GM21825 (cell line): ENCODE data around the gene SLC9A9.
A peak's percentile ranks its signal among the peaks of the same experiment; 100 is the strongest.
"Not testable (repeated sequence)": the region's sequence is repeated elsewhere in the genome, so short reads cannot be mapped to it uniquely, and the experiment has no call there.

ENCODE experiments used
- ATAC-seq: cut with Tn5 transposase; IDR thresholded peaks from one replicate; pipeline ENCODE4 v1.9.1; 2021; ENCODE audit warnings: mild to moderate bottlenecking, moderate library complexity; ENCODE audit not compliant: unreplicated experiment

The SLC9A9 gene

GRCh38 chr3:143847787-143848631 is at the start of gene SLC9A9:
TSS of gene SLC9A9 (minus strand) at chr3:143848468. CDS start at chr3:143848322, 146 bp downstream.
- peak; percentile 88 for ATAC-seq

- ATAC-seq: no peak
Measured at GRCh38 chr3:143897576-143898295, 49.5 kb upstream of the SLC9A9 start.

GRCh38 chr3:143896486-143896885 is 48.2 kb upstream of the SLC9A9 start:
- ATAC-seq: no peak

GRCh38 chr3:143895805-143896204 is 47.5 kb upstream of the SLC9A9 start:
- no peak for ATAC-seq

- no peak for ATAC-seq
Measured at GRCh38 chr3:143888846-143889245, 40.6 kb upstream of the SLC9A9 start.

GRCh38 chr3:143888166-143888565 is 39.9 kb upstream of the SLC9A9 start:
- no peak for ATAC-seq

GRCh38 chr3:143885780-143886427 is 37.6 kb upstream of the SLC9A9 start:
- ATAC-seq: peak; percentile 84

GRCh38 chr3:143884861-143885260 is 36.6 kb upstream of the SLC9A9 start:
- no peak for ATAC-seq

GRCh38 chr3:143883151-143883550 is 34.9 kb upstream of the SLC9A9 start:
- no peak for ATAC-seq

- no peak for ATAC-seq
Measured at GRCh38 chr3:143881095-143881494, 32.8 kb upstream of the SLC9A9 start.

GRCh38 chr3:143875546-143875945 is 27.3 kb upstream of the SLC9A9 start:
- no peak for ATAC-seq

- ATAC-seq: not testable (repeated sequence)
Measured at GRCh38 chr3:143873553-143873952, 25.3 kb upstream of the SLC9A9 start.

GRCh38 chr3:143865302-143865701 is 17.0 kb upstream of the SLC9A9 start:
- no peak for ATAC-seq

- no peak for ATAC-seq
Measured at GRCh38 chr3:143859465-143860203, 11.4 kb upstream of the SLC9A9 start.

GRCh38 chr3:143856252-143856970 is 8.1 kb upstream of the SLC9A9 start:
- no peak for ATAC-seq

- ATAC-seq: no peak
Measured at GRCh38 chr3:143855183-143855582, 6.9 kb upstream of the SLC9A9 start.

GRCh38 chr3:143851331-143852017 is 3.2 kb upstream of the SLC9A9 start:
- no peak for ATAC-seq

GRCh38 chr3:143850877-143851276 is 2.6 kb upstream of the SLC9A9 start:
- no peak for ATAC-seq

- peak; percentile 40 for ATAC-seq
Measured at GRCh38 chr3:143849854-143850549, 1.7 kb upstream of the SLC9A9 start.
